Mucosa of descending colon (tissue), 3 donors: Measurements from ENCODE around the gene C1orf50. TPM values are rescaled to one million over a fixed set of nuclear protein-coding genes. Genes with fewer than 3 reads are reported as not detected.

ENCODE experiments used
- ATAC-seq: fragments of 200-7000 bp; cut with Tn5 transposase; one replicate; pipeline ENCODE4 v1.9.1; 2020; ENCODE audit warnings: mild to moderate bottlenecking, moderate library complexity
- DNase-seq, 3 donors: peaks; one replicate each; pipeline ENCODE4 v3.0.0-alpha.2; 2020
- H3K36me3 ChIP-seq: fragments of 200-600 bp; one replicate; pipeline ENCODE4 v1.8.0; 2021; ENCODE audit warnings: low read depth, mild to moderate bottlenecking
- H3K4me1 ChIP-seq: fragments of 200-600 bp; one replicate; pipeline ENCODE4 v1.8.0; 2021; ENCODE audit warnings: low read depth, mild to moderate bottlenecking
- H3K4me3 ChIP-seq: fragments of 200-600 bp; one replicate; pipeline ENCODE4 v1.8.0; 2021; ENCODE audit warnings: mild to moderate bottlenecking
- H3K9me3 ChIP-seq: fragments of 200-600 bp; one replicate; pipeline ENCODE4 v1.8.0; 2021; ENCODE audit warnings: mild to moderate bottlenecking
- CTCF ChIP-seq: fragments of 200-600 bp; IDR thresholded peaks from one replicate; pipeline ENCODE4 v1.8.0; 2022; ENCODE audit warnings: antibody characterized with exemption, mild to moderate bottlenecking
- intact Hi-C, 2 donors: fragments of 100-400 bp; cut with DNase I in 1 of 2; cut with micrococcal nuclease in 1 of 2; formaldehyde crosslinking; loops; one replicate each; pipeline versions ENCODE4 v1.11.0 to v1.11.1; 2022; cut with DNase I, micrococcal nuclease
- total RNA-seq, 3 donors: library from RNA; stranded (reverse); fragmentation: NEBNext Ultra II Directional in 2 of 3; extraction: Animal tissue kit (Norgen Biotek cat#: 25700) in 2 of 3; gene quantifications; one replicate each; pipeline versions ENCODE4 v1.2.1 to v1.2.4, GENCODE V29; 2021 to 2023
- donor health status: DM: no; HTN: no; CAD: no; lungs with moderate emphysema.
- donor health status: DM: no; HTN: no; CAD: no.
- donor health status: DM: no; HTN: yes; CAD: no.

Gene C1orf50
- total RNA-seq, 3 donors from 2014 or later: 4.4 to 9.8 (median 7.1) TPM

GRCh38 chr1:42765832-42766740 is 963 bp upstream of the C1orf50 start:
- Histone ChIP-seq H3K4me3 (peak overlapping the region; percentile 94), H3K4me1 (peaks cover 16% of the 10 kb centered on the region), H3K9me3 (no peaks in the 10 kb centered on the region), H3K36me3 (no peaks in the 10 kb centered on the region)
- intact Hi-C loops: no loop called here
- ATAC-seq (peak; percentile 16), DNase-seq (peak in 1 of 3 donors; percentile 21)
- no peak for TF ChIP-seq CTCF

GRCh38 chr1:42767510-42768000 is 506 bp downstream of the C1orf50 start:
- H3K4me3 ChIP-seq: peak overlapping the region; percentile 94
- DNase-seq: no peak
- no peaks in the 10 kb centered on the region for H3K36me3 ChIP-seq
- intact Hi-C loops: no loop called here
- peak; percentile 38 for ATAC-seq
- no peaks in the 10 kb centered on the region for H3K9me3 ChIP-seq
- H3K4me1 ChIP-seq: peaks cover 16% of the 10 kb centered on the region
- no peak for TF ChIP-seq CTCF

- DNase-seq: no peak
- Histone ChIP-seq H3K4me1 (peaks cover 16% of the 10 kb centered on the region), H3K36me3 (no peaks in the 10 kb centered on the region), H3K4me3 (no peak overlapping the region), H3K9me3 (no peaks in the 10 kb centered on the region)
- TF ChIP-seq CTCF: no peak
- intact Hi-C loops: no loop called here
- no peak for ATAC-seq
Measured at GRCh38 chr1:42768172-42768571, 1.1 kb downstream of the C1orf50 start.

GRCh38 chr1:42769811-42770210 is 2.8 kb downstream of the C1orf50 start:
- TF ChIP-seq CTCF: no peak
- intact Hi-C loops: loop anchor here in 1 of 2 donors (10.0 kb wide), 1 partner anchor 305 kb away; no protein-coding TSS in a partner anchor

GRCh38 chr1:42773420-42773819 is 6.4 kb downstream of the C1orf50 start:
- no peak for DNase-seq
- no peaks in the 10 kb centered on the region for H3K9me3 ChIP-seq
- H3K36me3 ChIP-seq: peaks cover 5% of the 10 kb centered on the region
- H3K4me1 ChIP-seq: peaks cover 4% of the 10 kb centered on the region
- ATAC-seq: no peak
- no peak overlapping the region for H3K4me3 ChIP-seq
- intact Hi-C loops: loop anchor here in 1 of 2 donors (10.0 kb wide), 1 partner anchor 301 kb away; no protein-coding TSS in a partner anchor
- no peak for TF ChIP-seq CTCF

More at GRCh38 chr1:42769811-42770210, 2.8 kb downstream of the C1orf50 start:
- Histone ChIP-seq H3K4me1 (peaks cover 16% of the 10 kb centered on the region), H3K4me3 (no peak overlapping the region), H3K36me3 (no peaks in the 10 kb centered on the region), H3K9me3 (no peaks in the 10 kb centered on the region)
- DNase-seq: no peak
- ATAC-seq: no peak
